SK-N-SH (cell line): ENCODE results near the gene ANKRD39. TPM values are rescaled to one million over a fixed set of nuclear protein-coding genes. Genes with fewer than 3 reads are reported as not detected.

Experiments
- CTCF ChIA-PET: fragments of 300-600, 350-600 bp; formaldehyde crosslinking; extraction: SDS; loops from one replicate; lab custom pipeline; 2021; lab: Yijun Ruan, JAX
- POLR2A ChIA-PET: fragments of 350-600 bp; sonication (Branson Sonifier 250); formaldehyde crosslinking; extraction: SDS; loops from one replicate; lab custom pipeline; 2020; ENCODE audit warnings: antibody characterized with exemption, inconsistent platforms; lab: Yijun Ruan, JAX
- DNase-seq: peaks from one replicate; pipeline ENCODE4 v3.0.0; 2012
- H2AFZ ChIP-seq: fragments of 200-600 bp; sonication (generic); 2 replicates; pipeline ENCODE4 v1.8.1; 2016; ENCODE audit warnings: antibody characterized with exemption, mild to moderate bottlenecking, low read depth
- H3F3A ChIP-seq: fragments of 200-600 bp; sonication (generic); replicated peaks from 2 replicates; pipeline ENCODE3; 2016; ENCODE audit warnings: antibody characterized with exemption, mild to moderate bottlenecking; ENCODE audit not compliant: insufficient read depth
- H3K27ac ChIP-seq, 2 experiments: fragments of 200-500 bp in 1 of 2; fragments of 200-600 bp in 1 of 2; sonication (Bioruptor generic) in 1 of 2; sonication (generic), shearing (Covaris generic) in 1 of 2; 2 replicates each; pipeline versions ENCODE4 v1.5.1 to v1.6.1; 2014 to 2016; ENCODE audit warnings: low read depth in 2 of 2, inconsistent platforms in 1 of 2, low read length in 1 of 2, mild to moderate bottlenecking in 1 of 2, mixed read lengths in 1 of 2
- H3K27me3 ChIP-seq: fragments of 200-600 bp; sonication (generic), shearing (Covaris generic); 2 replicates; pipeline ENCODE4 v1.6.1; 2016; ENCODE audit warnings: mixed run types; ENCODE audit not compliant: insufficient read depth
- H3K36me3 ChIP-seq, 2 experiments: fragments of 200-500 bp in 1 of 2; fragments of 200-600 bp in 1 of 2; sonication (Bioruptor generic) in 1 of 2; sonication (generic) in 1 of 2; replicated peaks in 1 of 2; 2 replicates each; pipeline versions ENCODE3 to v1.5.1; 2014 to 2016; ENCODE audit warnings: low read length in 1 of 2, mild to moderate bottlenecking in 1 of 2; ENCODE audit not compliant: insufficient read depth in 2 of 2, control insufficient read depth in 1 of 2
- H3K4me1 ChIP-seq, 2 experiments: fragments of 200-500 bp in 1 of 2; fragments of 200-600 bp in 1 of 2; sonication (Bioruptor generic) in 1 of 2; sonication (generic), shearing (Covaris generic) in 1 of 2; 2 replicates each; pipeline versions ENCODE4 v1.5.1 to v1.6.1; 2014 to 2016; ENCODE audit warnings: low read depth in 1 of 2, low read length in 1 of 2, mixed run types in 1 of 2; ENCODE audit not compliant: insufficient read depth in 2 of 2, control insufficient read depth in 1 of 2
- H3K4me2 ChIP-seq: fragments of 200-600 bp; sonication (generic), shearing (Covaris generic); 2 replicates; pipeline ENCODE4 v1.6.1; 2017; ENCODE audit warnings: mixed run types
- H3K4me3 ChIP-seq, 2 experiments: fragments of 200-500 bp in 1 of 2; fragments of 200-600 bp in 1 of 2; sonication (Bioruptor generic) in 1 of 2; sonication (generic), shearing (Covaris generic) in 1 of 2; 2 replicates each; pipeline versions ENCODE4 v1.5.1 to v1.8.1; 2014 to 2016; ENCODE audit warnings: low read depth in 2 of 2, inconsistent platforms in 1 of 2, low read length in 1 of 2, mild to moderate bottlenecking in 1 of 2, mixed read lengths in 1 of 2, moderate library complexity in 1 of 2
- H3K79me2 ChIP-seq: fragments of 200-600 bp; sonication (generic); 2 replicates; pipeline ENCODE4 v1.8.1; 2017; ENCODE audit warnings: mild to moderate bottlenecking; ENCODE audit not compliant: insufficient read depth
- H3K9ac ChIP-seq: fragments of 200-600 bp; sonication (generic); 2 replicates; pipeline ENCODE4 v1.6.1; 2017; ENCODE audit warnings: mixed run types
- H3K9me2 ChIP-seq: fragments of 200-600 bp; sonication (generic); 2 replicates; pipeline ENCODE4 v1.6.1; 2017; ENCODE audit warnings: mixed run types
- H3K9me3 ChIP-seq: fragments of 200-600 bp; sonication (generic); 2 replicates; pipeline ENCODE4 v1.6.1; 2017; ENCODE audit warnings: mixed run types, mild to moderate bottlenecking, moderate library complexity
- H4K20me1 ChIP-seq: fragments of 200-600 bp; sonication (generic); 2 replicates; pipeline ENCODE4 v1.6.1; 2017; ENCODE audit warnings: mild to moderate bottlenecking, mixed run types; ENCODE audit not compliant: insufficient read depth
- CHD2 ChIP-seq: fragments of 150-350 bp; IDR thresholded peaks from 2 replicates; pipeline ENCODE4 v1.6.1; 2018; ENCODE audit warnings: low read length; ENCODE audit not compliant: partially characterized antibody
- EZH2phosphoT487 ChIP-seq: fragments of 200-600 bp; sonication (generic); IDR thresholded peaks from 2 replicates; pipeline ENCODE4 v1.6.1; 2017; ENCODE audit warnings: low read depth, mixed run types, mild to moderate bottlenecking, antibody characterized with exemption, moderate library complexity, borderline replicate concordance
- FOXJ3 ChIP-seq: sonication (generic); formaldehyde crosslinking; IDR thresholded peaks from 2 replicates; pipeline ENCODE4 v1.5.1; 2020; ENCODE audit warnings: mild to moderate bottlenecking, missing genetic modification reagents
- FOXM1 ChIP-seq: IDR thresholded peaks from 2 replicates; pipeline ENCODE4 v1.4.0; 2012; ENCODE audit warnings: low read depth, mild to moderate bottlenecking
- GATA2 ChIP-seq: sonication (generic); formaldehyde crosslinking; IDR thresholded peaks from 2 replicates; pipeline ENCODE4 v1.5.0; 2020; ENCODE audit warnings: mild to moderate bottlenecking, missing genetic modification reagents
- NFIC ChIP-seq: IDR thresholded peaks from 2 replicates; pipeline ENCODE4 v1.4.0; 2012; ENCODE audit warnings: borderline replicate concordance
- NRF1 ChIP-seq: IDR thresholded peaks from 2 replicates; pipeline ENCODE4 v1.6.1; 2012; ENCODE audit warnings: low read depth, mild to moderate bottlenecking, low read length
- RAD21 ChIP-seq: IDR thresholded peaks from 2 replicates; pipeline ENCODE4 v1.6.1; 2012; ENCODE audit warnings: mild to moderate bottlenecking, low read length
- RCOR1 ChIP-seq: fragments of 150-350 bp; IDR thresholded peaks from 2 replicates; pipeline ENCODE4 v1.6.1; 2017; ENCODE audit warnings: antibody characterized with exemption, low read length
- REST ChIP-seq: IDR thresholded peaks from 2 replicates; pipeline ENCODE4 v1.6.1; 2012; ENCODE audit warnings: mild to moderate bottlenecking, low read depth, low read length, moderate library complexity
- RXRA ChIP-seq: IDR thresholded peaks from 2 replicates; pipeline ENCODE4 v1.4.0; 2012; ENCODE audit warnings: low read depth, mild to moderate bottlenecking, borderline replicate concordance
- SMC3 ChIP-seq: IDR thresholded peaks from 2 replicates; pipeline ENCODE4 v1.6.1; 2012; ENCODE audit warnings: low read depth, low read length, improper control_type of control experiment
- TEAD4 ChIP-seq: IDR thresholded peaks from 2 replicates; pipeline ENCODE4 v1.4.0; 2012; ENCODE audit warnings: mild to moderate bottlenecking, borderline replicate concordance; ENCODE audit not compliant: insufficient read depth
- USF2 ChIP-seq: fragments of 150-350 bp; IDR thresholded peaks from 2 replicates; pipeline ENCODE4 v1.6.1; 2017; ENCODE audit warnings: antibody characterized with exemption, low read length, low read depth, borderline replicate concordance
- YY1 ChIP-seq: IDR thresholded peaks from 2 replicates; pipeline ENCODE4 v1.4.0; 2012; ENCODE audit warnings: low read depth, mild to moderate bottlenecking
- WGBS: methylation state at CpG from one replicate; pipeline ENCODE4 v1.1.6; 2017; ENCODE audit warnings: low lambda C conversion rate; 5-methylcytosine and 5-hydroxymethylcytosine counted together
- polyA plus RNA-seq, 3 experiments: library from polyadenylated mRNA; depleted of rRNA; stranded (reverse); fragments of >200 nt; gene quantifications; 2 replicates each; pipeline ENCODE4 v1.2.3, GENCODE V29; 2012

The ANKRD39 gene
- polyA plus RNA-seq, 1 of the 3 experiments (the other 2 are of a cell fraction): 11.8 TPM

- Histone ChIP-seq H2AFZ (no peak overlapping the region), H3K9me2 (no peaks in the 10 kb centered on the region), H4K20me1 (peaks cover 30% of the 10 kb centered on the region; the same call in 1 of the 2 replicates), H3K27me3 (no peaks in the 10 kb centered on the region), H3K4me2 (peak overlapping the region; percentile 96), H3K9me3 (no peaks in the 10 kb centered on the region), H3K4me1 (peaks cover 0 to 26% of the 10 kb centered on the region in 2 experiments; a peak in 1 of 4 replicates), H3F3A (no peaks in the 10 kb centered on the region), H3K27ac (no peak overlapping the region; a peak in 2 of 4 replicates), H3K4me3 (peak overlapping the region; percentile 94 to 95), H3K9ac (peak overlapping the region; percentile 99; the same call in 1 of the 2 replicates), H3K36me3 (peaks cover 5 to 43% of the 10 kb centered on the region in 2 experiments), H3K79me2 (peaks cover 38% of the 10 kb centered on the region)
- no peak for TF ChIP-seq RXRA
- TF ChIP-seq TEAD4: no peak
- no peak for TF ChIP-seq YY1
- no peak for TF ChIP-seq FOXJ3 (CRISPR knock-in tag)
- TF ChIP-seq GATA2: no peak
- no peak for TF ChIP-seq CHD2
- no peak for TF ChIP-seq RCOR1
- no peak for TF ChIP-seq USF2
- ChIA-PET CTCF (interaction anchor here (4.2 to 6.8 kb wide), 2 partner anchors 9 to 83 kb away, joined by 59 to 93 read pairs; partner anchors contain the start of gene ANKRD39), POLR2A (interaction anchor here (0.7 to 2.0 kb wide), 2 partner anchors 10 to 22 kb away, joined by 5 to 27 read pairs; partner anchors contain the start of gene ANKRD39)
- WGBS: 69% methylated on average over 16 of the region's 22 CpGs
- no peak for DNase-seq
Measured at GRCh38 chr2:96866986-96867755, 9.4 kb upstream of the ANKRD39 start.

GRCh38 chr2:96866586-96866985 is 8.8 kb upstream of the ANKRD39 start:
- no peaks in the 10 kb centered on the region for H3K9me3 ChIP-seq
- no peak overlapping the region for H3K27ac ChIP-seq
- no peak overlapping the region for H3K9ac ChIP-seq
- no peaks in the 10 kb centered on the region for H3F3A ChIP-seq
- H3K27me3 ChIP-seq: no peaks in the 10 kb centered on the region
- H4K20me1 ChIP-seq: peaks cover 30% of the 10 kb centered on the region; the same call in 1 of the 2 replicates
- H2AFZ ChIP-seq: no peak overlapping the region
- DNase-seq: no peak
- peaks cover 0 to 26% of the 10 kb centered on the region in 2 experiments; a peak in 1 of 4 replicates for H3K4me1 ChIP-seq
- TF ChIP-seq USF2 (no peak), FOXM1 (no peak), REST (no peak), CHD2 (no peak), FOXJ3 (CRISPR knock-in tag) (no peak), NRF1 (no peak), EZH2phosphoT487 (no peak), RAD21 (no peak), SMC3 (no peak), NFIC (no peak)
- H3K79me2 ChIP-seq: peaks cover 38% of the 10 kb centered on the region
- H3K4me3 ChIP-seq: no peak overlapping the region
- H3K36me3 ChIP-seq: peaks cover 5 to 49% of the 10 kb centered on the region in 2 experiments
- no peaks in the 10 kb centered on the region for H3K9me2 ChIP-seq
- 93% methylated on average over 8 of the region's 8 CpGs for WGBS
- POLR2A ChIA-PET: no interaction called here
- no peak overlapping the region for H3K4me2 ChIP-seq
- CTCF ChIA-PET: interaction anchor here (4.2 to 6.8 kb wide), 2 partner anchors 8 to 83 kb away, joined by 59 to 93 read pairs; partner anchors contain the start of gene ANKRD39
